GM18858 (cell line): ENCODE results near the gene FBXW10B.
A peak's percentile ranks its signal among the peaks of the same experiment; 100 is the strongest.
"Not testable (repeated sequence)": the region's sequence is repeated elsewhere in the genome, so short reads cannot be mapped to it uniquely, and the experiment has no call there.

ENCODE experiments used
- ATAC-seq: cut with Tn5 transposase; IDR thresholded peaks from one replicate; pipeline ENCODE4 v1.9.1; 2021; ENCODE audit not compliant: unreplicated experiment

Gene FBXW10B, protein sequence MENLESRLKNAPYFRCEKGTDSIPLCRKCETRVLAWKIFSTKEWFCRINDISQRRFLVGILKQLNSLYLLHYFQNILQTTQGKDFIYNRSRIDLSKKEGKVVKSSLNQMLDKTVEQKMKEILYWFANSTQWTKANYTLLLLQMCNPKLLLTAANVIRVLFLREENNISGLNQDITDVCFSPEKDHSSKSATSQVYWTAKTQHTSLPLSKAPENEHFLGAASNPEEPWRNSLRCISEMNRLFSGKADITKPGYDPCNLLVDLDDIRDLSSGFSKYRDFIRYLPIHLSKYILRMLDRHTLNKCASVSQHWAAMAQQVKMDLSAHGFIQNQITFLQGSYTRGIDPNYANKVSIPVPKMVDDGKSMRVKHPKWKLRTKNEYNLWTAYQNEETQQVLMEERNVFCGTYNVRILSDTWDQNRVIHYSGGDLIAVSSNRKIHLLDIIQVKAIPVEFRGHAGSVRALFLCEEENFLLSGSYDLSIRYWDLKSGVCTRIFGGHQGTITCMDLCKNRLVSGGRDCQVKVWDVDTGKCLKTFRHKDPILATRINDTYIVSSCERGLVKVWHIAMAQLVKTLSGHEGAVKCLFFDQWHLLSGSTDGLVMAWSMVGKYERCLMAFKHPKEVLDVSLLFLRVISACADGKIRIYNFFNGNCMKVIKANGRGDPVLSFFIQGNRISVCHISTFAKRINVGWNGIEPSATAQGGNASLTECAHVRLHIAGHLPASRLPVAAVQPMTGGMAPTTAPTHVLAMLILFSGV

DNA sequence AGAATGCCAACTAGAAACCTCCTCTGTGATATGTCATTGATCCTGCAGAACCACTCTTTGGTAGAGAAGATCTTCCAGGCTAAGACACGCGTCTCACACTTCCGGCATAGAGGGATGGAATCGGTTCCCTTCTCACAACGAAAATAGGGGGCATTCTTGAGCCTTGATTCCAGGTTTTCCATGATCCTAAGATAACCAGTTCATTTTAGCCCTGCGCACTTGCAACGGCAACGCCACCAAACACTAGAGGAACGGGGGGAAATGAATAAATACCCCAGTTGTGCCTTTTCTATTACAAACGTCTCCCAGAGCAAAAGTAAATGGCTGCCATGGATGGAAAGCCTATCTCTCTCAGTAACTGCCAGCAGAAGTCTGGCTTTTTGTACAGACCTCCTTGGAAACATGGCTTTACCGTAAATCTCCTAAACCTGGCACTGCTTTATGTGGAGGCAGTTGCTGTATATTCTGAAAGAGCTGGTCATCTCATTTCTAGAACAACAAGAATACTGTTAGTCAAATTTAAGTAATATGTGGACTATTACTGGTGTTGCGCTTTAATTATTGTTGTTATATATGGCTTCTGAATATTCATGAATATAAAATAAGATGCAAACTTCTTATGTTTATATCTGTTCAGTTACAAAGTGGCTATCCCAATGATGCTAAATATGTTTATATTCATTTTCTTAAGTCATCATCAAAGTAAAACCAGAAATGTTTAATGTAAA lies at the start of gene FBXW10B:
TSS of gene FBXW10B (minus strand) at position 374 of the 728 bp plus-strand sequence. CDS start at position 182, 192 bp downstream.
- not testable (repeated sequence) for ATAC-seq

DNA sequence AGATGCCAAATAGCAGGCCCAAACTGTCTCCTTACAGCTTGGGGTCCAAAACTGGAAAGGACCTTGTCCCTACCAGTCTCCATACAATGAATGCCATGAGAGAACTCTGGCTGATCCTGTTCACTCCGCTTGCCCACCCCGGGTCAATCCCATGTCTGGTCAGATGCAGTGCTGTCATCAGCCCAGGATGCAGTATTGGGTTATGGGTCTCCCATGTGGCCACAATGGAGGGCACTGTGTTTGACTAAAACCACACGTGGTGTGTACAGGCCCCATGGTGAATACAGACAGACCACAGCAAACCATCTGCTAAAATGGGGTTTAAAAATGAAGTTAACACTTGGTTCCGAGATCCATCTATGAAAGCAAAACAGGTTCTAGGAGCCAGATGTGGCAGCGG lies 44.2 kb upstream of the FBXW10B start:
- ATAC-seq, result no peak

DNA sequence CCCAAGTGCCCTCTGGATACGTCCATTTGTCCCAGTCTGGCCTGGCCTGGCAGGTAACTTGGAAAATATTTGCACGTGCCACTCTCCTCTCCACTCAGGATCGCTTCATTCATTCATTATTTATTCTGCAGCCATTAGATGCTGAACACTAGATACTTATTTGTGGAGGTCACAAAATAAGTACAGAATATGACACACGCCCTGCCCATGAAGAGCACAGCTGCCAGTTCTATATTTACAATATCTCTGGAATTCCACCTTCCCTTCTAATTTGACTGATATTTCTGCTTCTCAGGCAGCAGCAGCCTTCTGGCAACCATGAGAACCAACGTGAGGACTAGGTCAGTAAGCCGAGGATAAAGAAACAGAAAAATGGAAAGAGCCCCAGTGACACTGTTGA lies 43.7 kb upstream of the FBXW10B start:
- ATAC-seq, result no peak

DNA sequence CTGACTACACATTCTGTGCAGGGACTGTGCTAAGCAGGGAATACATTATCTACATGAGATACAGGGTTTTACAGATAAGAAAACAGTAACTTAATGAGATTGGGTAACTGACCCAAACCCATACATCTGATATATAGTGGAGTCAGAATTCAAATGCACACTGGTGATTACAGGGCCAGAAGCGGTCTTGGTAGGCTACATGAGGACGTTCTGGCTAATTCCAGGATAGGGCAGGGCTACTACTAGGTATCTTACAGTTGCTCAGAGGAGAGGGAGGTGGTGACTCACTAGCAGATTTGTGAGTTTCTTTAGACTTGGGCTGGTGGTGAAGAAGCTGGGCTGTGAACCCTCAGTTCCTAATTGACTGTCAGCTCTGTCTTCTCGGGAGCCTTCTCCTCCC lies 43.2 kb upstream of the FBXW10B start:
- ATAC-seq, result no peak

DNA sequence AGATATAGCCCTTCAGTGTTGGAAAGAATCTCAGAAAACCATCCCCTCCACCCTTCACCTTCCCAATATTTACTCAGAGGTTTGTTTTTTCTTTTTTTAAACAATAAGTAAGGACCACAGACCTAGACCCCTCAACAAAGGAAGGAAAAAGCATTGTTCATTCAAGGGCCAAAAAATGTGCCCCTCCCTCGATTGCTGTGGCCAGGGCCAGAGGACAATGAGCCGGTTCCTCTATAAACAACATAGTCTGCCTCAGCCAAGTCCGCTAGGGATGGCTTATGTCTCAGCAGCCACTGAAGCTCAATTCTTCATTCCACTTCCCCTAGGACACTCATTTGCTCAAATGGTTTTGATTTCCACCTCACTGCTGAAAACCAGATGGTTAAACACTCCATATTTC lies 40.6 kb upstream of the FBXW10B start:
- no peak for ATAC-seq

DNA sequence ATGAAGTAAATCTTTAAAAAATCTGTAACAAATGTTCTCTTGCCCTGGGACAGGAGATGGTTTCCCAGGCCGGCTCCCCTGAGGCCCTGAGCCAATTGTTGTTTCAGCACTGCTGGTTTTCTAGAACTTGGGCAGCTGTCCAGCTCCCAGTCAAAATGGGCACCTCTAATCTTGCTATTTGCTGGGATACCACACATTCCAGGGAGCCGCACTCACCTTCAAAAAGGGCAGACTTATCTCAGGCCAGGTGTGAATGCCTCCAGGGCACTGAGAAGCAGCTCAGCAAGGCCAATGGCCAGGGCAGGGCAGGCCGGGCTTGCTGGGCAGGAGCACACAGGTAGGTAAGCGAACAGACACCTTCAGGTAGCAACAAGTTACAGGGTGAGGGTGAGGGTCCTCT lies 40.2 kb upstream of the FBXW10B start:
- ATAC-seq, result no peak

DNA sequence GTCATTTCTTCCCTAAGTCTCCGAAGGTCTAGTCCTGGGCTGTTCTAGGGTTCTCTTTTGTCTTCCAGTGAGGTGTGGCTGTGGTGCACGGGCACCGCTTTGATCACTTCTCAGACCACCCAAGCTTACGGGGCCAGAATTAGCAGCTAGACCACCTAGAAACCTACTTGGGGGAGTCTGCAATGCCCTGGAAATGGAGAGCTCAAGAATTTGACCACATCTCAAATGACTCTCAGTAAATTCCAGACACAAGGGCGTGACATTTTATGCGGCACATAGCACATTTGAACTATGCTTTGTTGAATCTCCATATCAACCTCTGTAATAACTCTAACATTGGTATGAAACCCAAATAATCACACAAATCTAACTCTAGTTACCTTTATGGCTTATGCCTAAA lies 39.7 kb upstream of the FBXW10B start:
- ATAC-seq, result no peak

DNA sequence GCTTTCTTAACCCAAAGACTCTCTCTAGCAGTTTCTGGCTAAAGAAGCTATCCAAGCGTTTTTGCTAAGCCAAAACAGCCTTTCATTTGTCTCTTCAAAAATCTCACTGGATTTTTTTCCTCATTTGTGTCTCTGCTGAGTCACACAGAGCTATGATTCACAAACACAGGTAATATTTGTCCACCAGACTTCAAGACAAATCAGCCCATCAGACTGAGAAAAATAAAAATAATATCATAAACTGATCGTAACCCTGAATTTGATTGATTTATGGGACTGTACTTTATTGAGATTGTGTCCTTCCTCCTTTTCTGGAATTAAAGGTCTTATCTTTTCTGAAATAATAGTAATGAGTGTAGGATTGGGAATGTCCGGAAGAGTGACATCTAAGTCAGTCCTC lies 38.8 kb upstream of the FBXW10B start:
- no peak for ATAC-seq

DNA sequence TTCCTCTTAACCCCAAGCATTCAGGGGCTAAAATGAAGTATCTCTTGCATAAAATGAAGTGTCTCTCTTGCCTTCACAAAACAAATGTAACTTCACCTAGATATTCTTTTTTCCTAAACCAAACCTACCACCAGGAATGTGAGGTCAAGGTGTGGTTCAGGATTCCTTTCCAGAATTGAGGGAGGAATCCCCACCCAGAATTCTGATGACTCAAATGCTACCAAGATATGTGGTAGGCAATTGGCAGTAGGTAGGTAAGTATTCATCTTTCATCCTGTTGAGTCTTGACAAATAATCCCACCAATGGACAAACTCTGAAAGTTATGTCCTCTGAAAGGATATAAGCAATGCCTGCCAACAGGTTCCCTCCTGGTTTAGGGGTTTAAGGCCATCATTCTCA lies 38.4 kb upstream of the FBXW10B start:
- no peak for ATAC-seq

DNA sequence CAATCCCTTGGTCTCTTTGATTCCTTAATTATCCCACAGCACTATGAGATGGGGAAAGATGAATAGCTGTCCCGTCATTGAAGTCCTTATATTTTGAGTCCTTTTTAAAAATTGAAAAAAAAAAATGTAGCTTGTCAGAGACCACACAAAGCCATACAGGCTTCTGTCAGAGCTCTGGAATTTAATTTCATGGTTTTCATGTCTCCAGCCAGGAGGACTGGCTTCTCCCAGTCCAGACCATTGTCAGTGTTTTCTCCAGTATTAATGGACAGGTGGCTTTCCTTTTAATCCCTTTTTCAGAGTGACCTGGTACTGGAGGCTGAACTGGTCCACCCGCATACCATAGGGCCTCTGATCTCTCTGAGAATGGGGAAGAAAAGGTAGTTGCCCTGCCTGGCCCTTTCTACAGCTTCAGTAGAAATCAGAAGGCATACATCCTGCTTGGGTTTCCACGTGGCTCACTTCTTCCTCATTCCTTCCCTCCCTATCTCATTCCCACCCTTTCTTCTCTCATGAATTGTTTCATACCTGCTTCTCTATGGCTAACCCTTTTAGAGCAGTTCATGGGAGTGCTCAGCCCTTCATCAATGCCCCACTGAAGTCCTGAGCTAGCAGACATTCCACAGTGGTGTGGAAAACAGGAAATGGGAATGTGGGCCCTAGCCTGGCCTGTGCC lies 35.5 kb upstream of the FBXW10B start:
- no peak for ATAC-seq

DNA sequence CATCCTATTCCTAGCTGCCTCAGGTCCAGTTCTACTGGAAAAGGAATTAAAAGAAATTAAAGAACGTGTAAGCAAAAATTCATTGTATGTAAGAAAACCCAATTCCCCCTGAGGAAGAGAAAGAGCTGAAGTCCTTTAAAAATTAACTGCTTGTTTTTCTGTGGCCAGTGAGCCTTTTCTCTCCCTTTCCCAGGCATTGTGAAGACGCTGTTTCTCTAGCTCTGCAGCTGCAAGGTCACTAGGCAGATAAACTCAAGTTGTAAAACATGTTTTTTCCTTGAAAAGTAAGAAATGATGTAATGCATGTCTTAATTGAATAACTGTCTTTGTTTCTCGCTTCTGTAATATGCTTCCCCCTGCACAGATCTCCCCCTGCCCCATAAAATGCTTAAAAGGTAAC lies 34.9 kb upstream of the FBXW10B start:
- not testable (repeated sequence) for ATAC-seq

DNA sequence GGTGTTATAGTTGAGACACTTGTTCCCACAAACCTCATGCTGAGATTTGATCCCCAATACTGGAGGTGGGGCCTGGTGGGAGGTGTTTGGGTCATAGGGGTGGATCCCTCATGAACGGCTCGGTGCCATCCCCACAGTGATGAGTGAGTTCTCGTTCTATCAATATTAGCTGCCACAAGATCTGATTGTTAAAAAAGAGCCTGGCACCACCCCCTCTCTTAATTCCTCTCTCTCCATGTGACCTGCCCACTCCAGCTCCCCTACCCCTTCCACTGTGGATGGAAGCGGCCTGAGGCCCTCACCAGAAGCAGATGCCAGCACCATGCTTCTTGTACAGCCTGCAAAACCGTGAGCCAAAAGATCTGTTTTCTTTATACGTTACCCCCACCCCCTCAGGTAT lies 33.5 kb upstream of the FBXW10B start:
- ATAC-seq, result no peak

DNA sequence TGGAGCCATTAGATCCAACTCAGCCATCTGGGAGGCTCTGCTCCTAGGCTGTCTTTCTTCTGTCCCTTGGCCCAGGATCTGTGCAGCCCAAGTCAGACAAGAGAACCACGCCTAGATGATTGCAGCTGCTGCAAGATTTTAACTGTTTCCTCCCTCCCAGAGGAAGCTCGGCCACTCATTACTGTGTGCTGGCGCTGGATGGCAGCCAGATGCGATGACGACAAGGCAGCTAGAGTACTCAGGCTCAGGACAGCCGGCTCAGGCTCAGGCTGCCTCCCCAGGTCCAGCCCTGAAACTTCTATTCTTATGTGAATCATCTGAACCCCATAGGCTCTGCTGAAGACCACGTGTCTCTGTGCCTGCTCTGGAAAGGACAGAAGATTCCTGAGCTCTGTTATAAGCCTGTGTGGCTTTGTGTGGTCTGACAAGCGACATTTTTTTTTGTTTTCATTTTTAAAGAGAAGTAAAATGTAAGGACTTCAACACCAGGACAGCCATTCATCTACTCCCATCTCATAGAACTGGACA lies 32.1 kb upstream of the FBXW10B start:
- ATAC-seq, result peak; percentile 87

DNA sequence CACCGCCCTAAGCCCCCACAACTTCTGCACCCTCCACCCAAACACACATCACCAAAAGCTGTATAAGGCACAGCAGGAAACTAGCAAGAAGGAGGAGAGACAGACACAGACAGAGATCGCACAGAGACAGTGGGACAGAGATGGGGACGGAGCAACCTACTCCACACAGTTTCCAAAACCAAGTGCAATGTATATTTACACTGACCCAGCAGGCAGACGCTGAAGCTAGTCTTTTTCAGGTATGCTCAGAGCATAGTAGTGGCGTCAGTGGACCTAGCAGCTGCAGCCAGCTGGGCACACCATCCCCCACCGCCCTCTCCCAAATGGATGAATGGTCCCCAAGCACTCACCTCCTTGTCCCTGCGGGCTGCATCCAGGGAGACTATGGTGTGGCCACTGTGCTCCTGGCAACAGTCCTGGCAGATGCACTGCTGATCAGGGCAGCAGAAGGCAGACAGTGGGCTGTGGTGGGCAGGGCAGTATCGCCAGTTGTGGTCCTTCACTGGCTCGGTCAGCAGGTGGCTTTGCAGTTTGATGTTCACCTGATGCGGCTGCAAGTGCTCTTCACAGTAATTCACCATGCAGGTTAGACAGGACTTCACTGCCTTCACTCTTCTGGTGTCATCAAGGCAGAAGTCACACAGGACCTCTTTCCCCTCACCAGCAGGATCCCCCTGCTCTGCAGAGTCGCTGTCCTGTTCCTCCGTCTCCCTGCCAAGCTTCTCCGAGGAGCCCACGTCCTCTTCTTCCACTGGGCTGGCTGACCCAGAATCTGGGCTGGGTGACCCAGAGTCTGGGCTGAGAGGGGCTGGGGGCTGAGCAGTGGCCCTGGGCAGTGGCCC lies 31.5 kb upstream of the FBXW10B start:
- no peak for ATAC-seq

DNA sequence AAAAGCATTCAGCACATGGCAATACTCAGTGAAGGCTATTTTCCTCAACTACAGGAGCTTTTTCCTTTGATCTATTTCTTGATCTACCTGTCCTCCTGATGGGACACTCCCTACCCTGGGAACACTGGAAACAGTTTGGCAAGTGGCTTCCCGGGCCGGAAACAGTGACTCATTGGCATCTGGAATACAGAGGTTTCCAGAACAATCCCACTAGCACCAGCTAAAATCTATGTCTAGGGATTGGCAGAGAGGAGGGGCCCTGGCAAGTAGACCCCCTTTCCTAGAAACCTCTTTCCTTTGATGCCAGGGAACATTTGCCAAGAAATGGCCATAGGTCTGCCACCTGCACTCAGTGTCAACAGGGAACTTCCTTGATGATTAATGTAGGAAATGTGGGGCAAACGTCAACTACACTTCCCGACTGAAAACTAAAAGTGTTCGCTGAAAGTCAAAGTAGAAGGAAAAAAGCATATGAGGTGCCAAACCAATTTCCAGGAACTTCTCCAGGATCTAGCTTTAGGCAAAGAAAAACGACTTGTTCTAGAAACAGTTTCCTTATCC lies 30.4 kb upstream of the FBXW10B start:
- ATAC-seq, result no peak

DNA sequence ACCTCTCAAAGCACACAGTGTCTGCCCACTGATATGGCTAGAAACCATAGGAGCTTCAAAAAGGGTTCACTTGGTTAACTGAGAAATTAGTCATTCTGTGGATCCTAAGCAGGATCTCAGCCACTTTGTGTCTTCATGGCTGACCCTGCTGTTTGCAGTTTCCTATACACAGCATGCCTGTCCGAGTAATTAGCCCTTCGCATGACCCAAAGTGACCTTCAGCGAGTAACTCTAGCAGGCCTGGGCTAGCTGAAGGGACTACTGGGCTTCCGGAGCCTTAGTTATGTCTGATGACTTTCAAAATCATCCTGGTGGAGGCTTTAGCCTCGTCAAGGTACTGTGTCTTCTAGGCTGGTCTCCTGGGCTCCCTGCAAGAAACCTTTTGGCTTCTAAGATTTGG lies 28.9 kb upstream of the FBXW10B start:
- ATAC-seq, result no peak

DNA sequence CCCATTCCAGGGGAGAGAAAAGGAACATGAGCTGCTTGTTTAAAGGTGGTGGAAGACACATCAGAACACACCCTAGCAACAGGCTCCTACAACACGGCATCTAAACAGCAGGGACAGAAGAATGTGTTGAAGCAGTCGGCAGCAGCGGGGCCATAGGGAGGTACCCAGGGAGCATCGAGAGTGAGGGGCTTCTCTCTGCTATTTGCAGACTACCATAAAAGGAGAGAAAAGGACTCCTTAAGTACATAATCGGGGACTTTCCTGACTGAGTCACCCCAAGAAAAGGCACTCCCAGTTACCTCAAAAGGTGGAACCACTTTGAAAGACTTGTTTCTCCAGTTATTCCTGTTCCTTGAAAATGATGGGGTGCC lies 26.4 kb upstream of the FBXW10B start:
- ATAC-seq, result not testable (repeated sequence)

DNA sequence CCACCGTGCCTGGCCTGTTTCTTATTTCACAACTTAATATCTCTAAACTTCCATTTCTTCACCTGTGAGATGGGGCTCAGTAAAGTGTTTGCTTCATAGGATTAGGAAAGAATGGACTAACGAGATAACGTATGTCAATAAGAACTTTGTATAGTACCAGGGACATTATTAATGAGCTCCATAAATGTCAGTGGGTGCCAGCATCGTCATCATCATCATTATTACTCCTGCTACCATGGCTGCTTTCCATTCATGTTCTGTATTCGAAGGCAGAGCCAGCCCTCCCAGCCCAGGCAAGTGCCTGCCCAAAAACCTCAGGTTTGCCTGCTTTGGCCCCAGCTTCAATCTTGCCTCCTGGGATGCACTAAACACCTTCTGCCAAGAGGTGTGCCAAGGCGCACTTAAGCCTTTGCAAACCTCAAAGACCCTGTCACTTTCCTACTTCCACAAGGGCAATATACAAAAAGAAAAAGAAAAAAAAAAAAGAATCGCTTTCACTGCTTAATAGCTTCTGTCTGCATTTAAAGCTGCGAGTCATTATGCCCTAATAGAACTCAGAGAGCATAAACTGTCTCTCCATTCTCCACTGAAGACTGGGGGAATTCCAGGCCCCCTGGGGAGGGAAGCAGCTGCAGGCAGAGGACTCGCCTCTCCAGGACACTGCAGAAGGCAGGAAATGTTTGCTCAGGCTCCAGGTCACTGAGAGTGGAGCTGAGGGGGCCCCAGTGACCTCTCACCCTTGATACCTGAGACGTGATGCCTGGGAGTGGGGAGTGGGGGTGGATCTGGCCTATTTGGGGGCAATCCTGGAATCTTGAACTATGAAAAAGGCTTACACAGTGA lies 25.8 kb upstream of the FBXW10B start:
- ATAC-seq, result not testable (repeated sequence)
